ENCODE measurements around the gene PTPRB. TPM values are rescaled to one million over a fixed set of nuclear protein-coding genes. Genes with fewer than 3 reads are reported as not detected.

Gene PTPRB
- total and polyA plus RNA-seq, 2 of the 8 experiments (the other 6 are each of a cell fraction or from before 2014, with no cell fraction given): 0.36 to 0.58 TPM

GRCh38 chr12:70469221-70469820 is 167.9 kb downstream of the PTPRB start:
- Histone ChIP-seq H3K9ac (replicated peaks in 1 of 4; ENCODE audit: extremely low read depth in 1 of 4, low read depth in 3 of 4, low read length in 3 of 4) (no peak overlapping the region), H3K4me2 (ENCODE audit: insufficient read depth in 1 of 2, low read depth in 2 of 2, low read length in 2 of 2) (no peak overlapping the region), H3K4me3 (ENCODE audit: extremely low read depth in 1 of 4, insufficient read depth in 2 of 4, low read depth in 3 of 4, low read length in 4 of 4) (no peak overlapping the region), H3K23me2 (ENCODE audit: low read depth, low read length) (no peaks in the 10 kb centered on the region), H2BK120ac (replicated peaks; ENCODE audit: low read depth, low read length) (no peak overlapping the region), H4K5ac (ENCODE audit: insufficient read length, low read depth, low read length) (no peak overlapping the region), H3K4ac (replicated peaks; ENCODE audit: insufficient read length, low read depth, low read length) (no peak overlapping the region), H3K18ac (ENCODE audit: extremely low read depth, low read length) (no peak overlapping the region), H2BK5ac (ENCODE audit: low read depth, low read length) (no peak overlapping the region), H3K27ac (ENCODE audit: low read depth, low read length) (no peak overlapping the region), H3K4me1 (replicated peaks in 1 of 4; ENCODE audit: control insufficient read depth in 3 of 4, insufficient read depth in 4 of 4, low read length in 3 of 4) (no peaks in the 10 kb centered on the region), H3K79me1 (ENCODE audit: low read depth, low read length) (no peaks in the 10 kb centered on the region), H4K20me1 (replicated peaks in 1 of 2; ENCODE audit: control insufficient read depth in 1 of 2, insufficient read depth in 2 of 2, low read length in 2 of 2) (no peaks in the 10 kb centered on the region), H4K8ac (ENCODE audit: extremely low read depth, insufficient read depth, low read length) (no peak overlapping the region), H2BK15ac (ENCODE audit: low read length) (no peak overlapping the region), H3K27me3 (replicated peaks in 1 of 4; ENCODE audit: control insufficient read depth in 3 of 4, extremely low read depth in 1 of 4, insufficient read depth in 3 of 4, low read length in 3 of 4) (no peaks in the 10 kb centered on the region), H3K79me2 (ENCODE audit: control insufficient read depth in 1 of 2, insufficient read depth in 2 of 2, low read length in 2 of 2) (no peaks in the 10 kb centered on the region), H4K91ac (replicated peaks; ENCODE audit: insufficient read length, low read length) (no peak overlapping the region), H3K9me3 (ENCODE audit: insufficient read depth in 2 of 2, low read depth in 1 of 2, low read length in 1 of 2) (peaks cover 3 to 4% of the 10 kb centered on the region in 2 experiments; a peak in 2 of 4 replicates), H2AK5ac (ENCODE audit: low read depth, low read length) (no peak overlapping the region), H2BK20ac (ENCODE audit: low read length) (no peak overlapping the region), H3K36me3 (ENCODE audit: control insufficient read depth in 2 of 4, insufficient read depth in 4 of 4, low read length in 3 of 4) (no peaks in the 10 kb centered on the region), H3K56ac (replicated peaks; ENCODE audit: insufficient read length, low read depth, low read length) (no peak overlapping the region), H2AFZ (ENCODE audit: low read length) (no peak overlapping the region), H3K14ac (ENCODE audit: insufficient read length) (no peak overlapping the region), H3K23ac (ENCODE audit: insufficient read length) (no peak overlapping the region), H2BK12ac (ENCODE audit: low read depth, low read length) (no peak overlapping the region)
- 94% methylated on average over 12 of the region's 12 CpGs; no CpG with 5 or more reads in 1 of the 2 experiments for WGBS, 2 experiments (ENCODE audit: extremely low coverage in 1 of 2, insufficient coverage in 1 of 2, insufficient read length in 1 of 2, insufficient replicate concordance in 2 of 2, low coverage in 1 of 2, low lambda C conversion rate in 2 of 2, missing lambda C conversion rate in 1 of 2)
- POLR2A ChIA-PET (ENCODE audit: partially characterized antibody): no interaction called here
- TF ChIP-seq SIN3A (conservative IDR thresholded peaks at IDR 0.05 in 1 of 2, IDR thresholded peaks at IDR 0.05 in 1 of 2; ENCODE audit: low read depth in 1 of 2, low read length in 2 of 2) (no peak), TAF1 (IDR thresholded peaks at IDR 0.05; ENCODE audit: low read depth, low read length) (no peak), SIRT6 (IDR thresholded peaks at IDR 0.05; ENCODE audit: low read length) (no peak), HDAC6 (IDR thresholded peaks at IDR 0.05; ENCODE audit: low read depth, low read length) (no peak), NRF1 (IDR thresholded peaks at IDR 0.05; ENCODE audit: low read depth, low read length) (no peak), PHF8 (conservative IDR thresholded peaks at IDR 0.05; ENCODE audit: low read depth, low read length) (no peak), MAFK (IDR thresholded peaks at IDR 0.05; ENCODE audit: low read depth, low read length) (no peak)
- TF ChIP-seq, protein P1, sequence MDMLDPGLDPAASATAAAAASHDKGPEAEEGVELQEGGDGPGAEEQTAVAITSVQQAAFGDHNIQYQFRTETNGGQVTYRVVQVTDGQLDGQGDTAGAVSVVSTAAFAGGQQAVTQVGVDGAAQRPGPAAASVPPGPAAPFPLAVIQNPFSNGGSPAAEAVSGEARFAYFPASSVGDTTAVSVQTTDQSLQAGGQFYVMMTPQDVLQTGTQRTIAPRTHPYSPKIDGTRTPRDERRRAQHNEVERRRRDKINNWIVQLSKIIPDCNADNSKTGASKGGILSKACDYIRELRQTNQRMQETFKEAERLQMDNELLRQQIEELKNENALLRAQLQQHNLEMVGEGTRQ (IDR thresholded peaks at IDR 0.05; ENCODE audit: low read length): no peak
- FAIRE-seq (no peak), DNase-seq (ENCODE audit: low read depth in 1 of 2, low spot score in 2 of 2) (no peak)
- CTCF ChIA-PET (ENCODE audit: partially characterized antibody): interaction anchor here (1.5 kb wide), 1 partner anchor 569 kb away, joined by 4 read pairs; no protein-coding TSS in a partner anchor

Measured in H1 (cell line).